Measurements from ENCODE around the gene PTGER1.
"Not testable (repeated sequence)": the region's sequence is repeated elsewhere in the genome, so short reads cannot be mapped to it uniquely, and the experiment has no call there.

Gene PTGER1

GRCh38 chr19:14475251-14476073 is at the start of gene PTGER1:
PTGER1 (minus strand) TSS chr19:14475354; CDS start chr19:14474320, 1,034 bp downstream.
- peak; percentile 37 for DNase-seq (ENCODE audit: low spot score)

- no peak for DNase-seq (ENCODE audit: low spot score)
Observed at GRCh38 chr19:14520543-14520942, 45.4 kb upstream of the PTGER1 start.

DNA sequence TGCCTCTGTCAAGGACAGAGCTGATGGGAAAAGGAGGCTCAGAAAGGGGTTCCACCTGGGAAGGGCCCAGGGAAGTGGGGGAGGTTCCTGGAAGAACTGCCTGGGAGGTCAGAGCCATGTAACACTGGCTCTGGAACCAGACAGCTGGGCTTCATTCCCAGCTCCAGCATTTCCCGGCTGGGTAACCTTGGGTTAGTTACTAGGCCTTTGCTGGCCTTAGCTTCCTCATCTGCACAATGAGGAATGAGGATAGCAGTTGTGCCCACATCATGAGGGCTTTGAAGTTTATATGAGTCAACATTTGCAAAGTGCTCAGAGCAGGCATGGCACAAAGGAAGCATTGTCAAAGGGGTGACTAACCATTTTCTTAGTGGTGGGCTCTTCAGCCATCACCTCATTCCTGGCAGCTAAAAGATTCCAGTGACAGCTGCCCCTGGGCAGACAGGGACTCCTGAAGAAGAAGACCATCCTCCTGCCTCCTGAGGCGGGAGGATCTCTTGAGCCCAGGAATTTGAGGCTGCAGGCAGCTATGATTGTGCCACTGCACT is 44.8 kb upstream of the PTGER1 start:
- DNase-seq (ENCODE audit: low spot score) = no peak

GRCh38 chr19:14519245-14519859 is 44.2 kb upstream of the PTGER1 start:
- no peak for DNase-seq (ENCODE audit: low spot score)

GRCh38 chr19:14517840-14518505 is 42.8 kb upstream of the PTGER1 start, which contains the start of gene DNAJB1:
DNAJB1 (minus strand) TSS chr19:14518397; CDS start chr19:14518349, 48 bp downstream.
- DNase-seq (ENCODE audit: low spot score) = peak; percentile 88

GRCh38 chr19:14517446-14517839 is 42.3 kb upstream of the PTGER1 start:
- no peak for DNase-seq (ENCODE audit: low spot score)

DNA sequence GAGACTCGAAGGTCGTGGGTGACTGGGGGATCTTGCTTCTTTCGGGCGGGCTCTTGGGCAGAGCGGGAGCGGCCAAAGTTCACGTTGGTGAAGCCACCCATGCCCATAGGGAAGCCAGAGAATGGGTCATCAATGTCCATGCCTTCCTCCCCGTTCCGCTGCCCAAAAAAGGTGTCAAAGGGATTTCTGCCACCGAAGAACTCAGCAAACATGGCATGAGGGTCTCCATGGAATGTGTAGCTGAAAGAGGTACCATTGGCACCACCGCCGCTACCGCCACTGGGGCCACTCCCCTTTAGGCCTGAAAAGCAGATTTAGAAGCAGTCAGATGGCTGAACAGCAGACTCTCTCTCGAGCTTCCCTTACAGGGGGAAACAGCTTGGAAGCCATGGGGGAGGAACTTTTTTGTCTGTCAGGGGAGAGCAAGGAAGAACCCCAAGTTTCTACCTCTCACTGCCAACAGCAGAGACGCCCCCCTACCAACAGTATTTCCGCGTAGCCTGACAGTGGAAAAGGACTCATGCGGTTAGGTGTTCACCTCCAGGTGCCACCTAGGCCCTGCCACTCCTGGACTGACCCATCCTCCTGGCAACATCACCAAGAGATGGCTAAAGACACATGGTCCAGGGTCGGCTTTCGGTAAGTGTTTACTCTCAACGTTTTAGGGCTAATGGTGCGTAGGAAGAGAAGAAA is 41.7 kb upstream of the PTGER1 start:
- DNase-seq (ENCODE audit: low spot score) = no peak

GRCh38 chr19:14516048-14516534 is 40.9 kb upstream of the PTGER1 start:
- DNase-seq (ENCODE audit: low spot score) = no peak

DNA sequence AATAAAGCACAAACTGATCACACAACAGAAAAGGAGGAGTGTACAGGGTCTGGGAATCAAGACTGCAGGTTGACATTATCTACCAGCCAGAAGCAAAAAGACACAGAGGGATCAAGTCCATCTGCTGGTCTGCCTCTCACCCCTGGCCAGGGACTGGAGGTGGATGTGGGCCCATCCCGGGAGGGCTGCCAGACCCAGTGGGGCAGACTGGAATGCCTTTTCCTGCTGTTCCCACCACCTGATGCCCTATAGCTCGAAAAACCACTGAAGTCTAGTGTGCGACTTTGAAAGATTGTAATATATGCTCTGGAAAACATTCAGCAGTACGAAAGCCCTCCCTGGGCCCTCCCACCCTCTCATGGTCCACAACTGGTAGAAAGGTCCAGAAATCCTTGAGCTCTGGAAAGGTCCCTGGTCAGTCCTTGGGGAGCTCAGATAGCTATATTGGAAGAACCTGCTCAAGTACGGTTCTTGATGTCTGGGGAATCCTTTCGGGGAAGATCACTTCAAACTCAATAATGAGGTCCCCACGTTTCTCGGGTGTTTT is 40.4 kb upstream of the PTGER1 start:
- DNase-seq (ENCODE audit: low spot score) = no peak

GRCh38 chr19:14514215-14514863 is 39.2 kb upstream of the PTGER1 start:
- DNase-seq (ENCODE audit: low spot score) = no peak

- no peak for DNase-seq (ENCODE audit: low spot score)
Observed at GRCh38 chr19:14512406-14512961, 37.3 kb upstream of the PTGER1 start.

GRCh38 chr19:14511229-14511593 is 36.1 kb upstream of the PTGER1 start:
- DNase-seq (ENCODE audit: low spot score) = no peak

GRCh38 chr19:14510311-14511228 is 35.4 kb upstream of the PTGER1 start:
- DNase-seq (ENCODE audit: low spot score) = no peak

GRCh38 chr19:14507704-14508542 is 32.8 kb upstream of the PTGER1 start:
- no peak for DNase-seq (ENCODE audit: low spot score)

DNA sequence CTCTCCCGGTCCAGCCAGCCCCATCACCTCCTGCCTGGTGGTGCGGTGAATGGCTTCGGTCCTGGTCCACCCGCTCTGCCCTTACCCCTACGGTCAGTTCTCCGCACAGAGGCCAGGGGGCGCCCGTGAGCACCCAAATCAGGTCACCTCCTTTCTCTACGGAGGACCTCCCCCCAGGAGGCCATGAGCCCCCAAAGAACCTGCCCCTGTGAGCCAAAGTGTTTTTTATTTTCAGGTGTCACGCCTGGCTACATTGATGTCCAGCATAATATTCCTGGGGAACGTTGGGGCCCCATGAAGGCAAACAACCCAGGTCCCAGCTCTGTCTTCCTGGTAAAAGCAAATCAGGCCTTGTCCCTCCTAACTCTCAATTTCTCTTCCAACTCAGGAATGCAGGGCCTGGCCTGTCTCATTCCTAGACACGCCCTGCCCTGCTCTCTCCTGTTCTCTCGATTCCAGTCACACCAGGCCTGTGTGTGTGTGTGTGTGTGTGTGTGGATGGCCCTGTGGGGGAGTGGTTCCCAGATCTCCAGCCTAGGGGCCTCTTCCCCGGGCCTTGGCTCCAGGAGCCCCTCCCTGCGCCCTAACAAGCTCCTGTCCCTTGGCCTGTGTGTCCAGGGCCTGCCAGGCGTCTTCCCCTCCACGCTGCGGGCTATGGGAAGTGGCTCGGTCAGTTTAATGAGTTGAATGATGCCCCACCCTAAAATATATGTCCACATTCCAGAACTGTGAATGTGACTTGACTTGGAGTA is 30.5 kb upstream of the PTGER1 start:
- DNase-seq (ENCODE audit: low spot score) = peak; percentile 67

- not testable (repeated sequence) for DNase-seq (ENCODE audit: low spot score)
Observed at GRCh38 chr19:14504575-14504974, 29.4 kb upstream of the PTGER1 start.

DNA sequence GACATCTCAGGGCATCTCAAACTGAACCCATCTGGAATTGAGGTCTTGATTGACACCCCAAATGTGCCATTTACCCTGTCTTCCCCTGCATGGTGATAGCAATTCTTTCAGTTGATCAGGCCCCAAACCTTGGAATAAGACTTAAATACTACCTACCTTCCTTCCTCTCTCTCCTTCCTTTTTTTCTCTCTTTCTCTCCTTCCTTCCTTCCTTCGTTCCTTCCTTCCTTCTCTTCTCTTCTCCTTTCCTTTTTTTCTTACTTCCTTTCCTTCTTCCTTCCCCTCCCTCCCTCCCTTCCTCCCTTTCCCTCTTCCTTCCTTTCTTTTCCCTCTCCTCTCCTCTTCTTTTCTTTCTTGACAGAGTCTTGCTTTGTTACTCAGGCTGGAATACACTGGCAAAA is 28.1 kb upstream of the PTGER1 start:
- no peak for DNase-seq (ENCODE audit: low spot score)

Data from HuH-7.5 (cell line).